HFF-Myc (cell line): ENCODE measurements around the gene SLIT3.

Experiments
- DNase-seq: peaks from one replicate; pipeline ENCODE4 v3.0.0-alpha.2; 2011; ENCODE audit warnings: low read depth; ENCODE audit errors: extremely low read depth
- H3K4me3 ChIP-seq: replicated peaks from 2 replicates; pipeline ENCODE4 v1.5.1; 2011; ENCODE audit warnings: low read depth, mild to moderate bottlenecking, control low read depth, low read length
- TF ChIP-seq, protein P1 (sequence below): IDR thresholded peaks from 2 replicates; pipeline ENCODE4 v1.5.1; 2012; ENCODE audit warnings: mild to moderate bottlenecking, low read depth, low read length, control low read depth; ENCODE audit errors: missing control alignments

The SLIT3 gene

DNA sequence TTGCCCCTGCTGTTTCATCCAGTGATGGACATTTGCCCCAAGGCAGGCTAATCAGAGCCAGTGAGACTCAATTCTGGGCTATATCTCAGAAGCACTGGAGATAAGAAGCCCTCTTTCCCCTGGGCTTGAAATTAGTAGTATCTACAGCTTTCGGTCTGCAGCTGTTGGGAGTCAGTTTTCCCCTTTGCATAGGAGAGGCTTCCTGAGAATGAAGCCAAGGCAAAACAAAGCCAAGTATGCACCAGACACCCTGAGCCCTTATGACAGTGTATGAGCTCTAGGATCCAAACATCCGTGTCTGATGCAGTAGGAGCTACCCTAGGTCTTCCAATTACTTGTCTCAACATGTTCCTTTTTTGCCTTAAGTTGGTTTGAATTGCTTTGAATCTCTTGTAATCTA, 642.5 kb downstream of the SLIT3 start:
- no peak for DNase-seq
- TF ChIP-seq, protein P1, sequence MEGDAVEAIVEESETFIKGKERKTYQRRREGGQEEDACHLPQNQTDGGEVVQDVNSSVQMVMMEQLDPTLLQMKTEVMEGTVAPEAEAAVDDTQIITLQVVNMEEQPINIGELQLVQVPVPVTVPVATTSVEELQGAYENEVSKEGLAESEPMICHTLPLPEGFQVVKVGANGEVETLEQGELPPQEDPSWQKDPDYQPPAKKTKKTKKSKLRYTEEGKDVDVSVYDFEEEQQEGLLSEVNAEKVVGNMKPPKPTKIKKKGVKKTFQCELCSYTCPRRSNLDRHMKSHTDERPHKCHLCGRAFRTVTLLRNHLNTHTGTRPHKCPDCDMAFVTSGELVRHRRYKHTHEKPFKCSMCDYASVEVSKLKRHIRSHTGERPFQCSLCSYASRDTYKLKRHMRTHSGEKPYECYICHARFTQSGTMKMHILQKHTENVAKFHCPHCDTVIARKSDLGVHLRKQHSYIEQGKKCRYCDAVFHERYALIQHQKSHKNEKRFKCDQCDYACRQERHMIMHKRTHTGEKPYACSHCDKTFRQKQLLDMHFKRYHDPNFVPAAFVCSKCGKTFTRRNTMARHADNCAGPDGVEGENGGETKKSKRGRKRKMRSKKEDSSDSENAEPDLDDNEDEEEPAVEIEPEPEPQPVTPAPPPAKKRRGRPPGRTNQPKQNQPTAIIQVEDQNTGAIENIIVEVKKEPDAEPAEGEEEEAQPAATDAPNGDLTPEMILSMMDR, result no peak

DNA sequence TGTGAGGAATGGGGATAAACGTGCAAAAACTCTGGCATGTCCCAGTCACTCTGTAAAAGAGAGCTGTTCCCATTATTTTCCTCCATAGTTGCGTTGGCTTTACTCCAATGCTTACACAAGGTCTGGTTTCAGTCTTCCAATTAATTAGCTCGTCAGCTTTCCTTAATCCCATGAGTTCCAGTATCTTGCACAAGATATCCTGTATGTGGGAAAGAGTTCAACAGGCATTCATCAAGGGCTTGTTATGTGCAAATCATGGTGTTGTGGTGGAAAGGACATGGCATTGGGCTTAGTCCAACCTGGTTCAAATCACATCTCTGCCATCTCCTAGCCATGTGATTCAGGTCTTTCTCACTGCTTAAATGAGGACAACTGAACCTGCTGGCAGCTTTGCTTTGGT, 644.3 kb downstream of the SLIT3 start:
- no peak for DNase-seq
- TF ChIP-seq, protein P1, result no peak
- H3K4me3 ChIP-seq, result no peak overlapping the region

More for the DNA sequence above, 642.5 kb downstream of the SLIT3 start:
- H3K4me3 ChIP-seq, result no peak overlapping the region

DNA sequence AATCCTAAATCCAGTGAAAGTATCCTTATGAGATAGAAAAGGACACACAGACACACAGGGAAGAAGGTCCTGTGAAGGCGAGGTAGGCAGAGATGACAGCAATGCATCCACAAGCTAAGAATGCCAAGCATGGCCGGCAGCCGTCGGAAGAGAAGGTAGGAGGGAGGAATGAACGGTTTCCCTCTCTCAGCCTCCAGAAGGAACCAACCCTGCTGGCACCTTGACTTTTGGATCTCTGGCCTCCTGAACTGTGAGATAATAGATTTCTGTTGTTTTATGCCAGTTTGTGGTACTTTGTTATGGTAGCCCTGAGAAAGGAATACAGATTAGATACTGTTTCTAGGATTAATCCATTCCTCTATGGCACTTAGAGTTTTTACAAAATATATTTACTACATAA, 645.6 kb downstream of the SLIT3 start:
- TF ChIP-seq, protein P1, result no peak
- DNase-seq, result no peak
- H3K4me3 ChIP-seq, result no peak overlapping the region

DNA sequence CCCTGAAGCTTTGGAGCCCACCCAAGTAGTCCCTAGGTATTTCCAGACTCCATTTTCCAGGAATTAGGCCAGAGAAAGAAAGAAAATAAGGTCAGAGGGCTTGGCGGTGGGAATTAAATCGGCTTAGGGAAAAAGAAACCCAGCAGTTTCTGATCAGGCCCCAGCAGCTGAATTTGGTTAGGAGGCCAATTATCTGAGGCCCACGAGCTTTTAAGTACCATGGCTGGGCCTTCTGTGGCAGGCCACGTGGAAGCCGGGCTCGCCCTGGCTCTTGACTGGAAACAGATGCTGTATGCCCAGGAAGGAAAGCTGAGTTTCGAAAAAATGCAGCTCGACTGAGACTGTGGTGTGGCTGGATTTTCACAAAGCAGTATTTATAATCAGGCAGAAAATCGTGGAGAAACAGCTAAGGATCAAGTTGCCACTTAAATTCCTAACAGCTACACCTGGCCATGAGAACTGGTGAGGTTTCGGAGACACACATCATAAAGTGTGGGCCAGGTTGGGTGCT, 646.7 kb downstream of the SLIT3 start:
- TF ChIP-seq, protein P1, result no peak
- peak; percentile 78 for DNase-seq
- H3K4me3 ChIP-seq, result no peak overlapping the region

DNA sequence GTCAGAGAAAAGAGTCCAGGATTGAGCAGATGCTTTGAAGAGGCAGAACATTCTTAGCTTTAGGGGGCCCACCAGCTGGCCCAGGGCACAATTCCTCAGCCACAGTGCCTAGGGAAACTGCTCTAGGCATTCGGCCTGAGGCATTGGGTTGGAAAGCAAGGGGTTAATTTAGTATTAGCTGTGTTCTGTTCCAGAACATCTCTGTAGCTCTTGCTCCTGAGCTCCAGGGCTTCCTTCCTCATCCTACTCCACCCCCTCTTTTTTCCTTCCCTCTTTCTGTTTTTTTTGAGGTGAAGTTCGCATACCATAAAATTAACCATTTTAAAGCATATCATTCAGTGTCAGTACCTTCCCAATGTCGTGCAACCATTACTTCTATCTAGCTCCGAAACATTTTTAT, 647.3 kb downstream of the SLIT3 start:
- TF ChIP-seq, protein P1, result no peak
- DNase-seq, result no peak
- H3K4me3 ChIP-seq, result no peak overlapping the region

DNA sequence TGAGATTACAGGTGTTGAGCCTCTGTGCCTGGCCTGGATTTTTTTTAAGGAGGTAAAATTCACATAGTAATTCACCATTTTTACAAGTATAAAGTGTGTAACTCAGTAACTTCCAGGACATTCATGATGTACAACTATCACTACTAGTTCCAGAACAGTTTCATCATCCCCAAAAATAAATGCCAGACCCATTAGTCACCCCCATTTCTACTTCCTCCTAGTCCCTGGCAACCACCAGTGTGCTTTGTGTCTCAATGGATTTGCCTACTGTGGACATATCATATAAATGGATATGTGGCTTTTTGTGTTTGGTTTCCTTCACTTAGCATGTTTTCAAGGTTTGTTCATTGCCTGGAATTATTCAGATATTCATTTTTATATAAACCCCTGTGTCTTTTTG, 649.3 kb downstream of the SLIT3 start:
- no peak overlapping the region for H3K4me3 ChIP-seq
- TF ChIP-seq, protein P1, result no peak
- peak; percentile 65 for DNase-seq

DNA sequence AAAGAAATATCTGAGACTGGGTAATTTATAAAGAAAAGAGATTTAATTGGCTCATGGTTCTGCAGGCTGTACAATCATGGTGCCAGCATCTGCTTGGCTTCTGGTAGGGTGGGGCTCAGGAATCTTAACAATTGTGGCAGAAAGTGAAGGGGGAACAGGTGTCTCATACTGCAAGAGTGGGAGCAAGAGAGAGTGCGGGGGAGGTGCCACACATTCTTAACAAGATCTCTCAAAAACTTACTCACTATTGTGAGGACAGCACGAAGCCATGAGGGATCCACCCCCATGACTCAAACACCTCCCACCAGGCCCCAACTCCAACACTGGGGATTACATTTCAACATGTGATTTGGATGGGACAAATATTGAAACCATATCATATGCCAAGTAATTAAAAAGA, 651.6 kb downstream of the SLIT3 start:
- no peak overlapping the region for H3K4me3 ChIP-seq
- DNase-seq, result no peak
- TF ChIP-seq, protein P1, result no peak
